T follicular helper cell (primary cell): Measurements from ENCODE around the gene LPP.

Source experiments
- DNase-seq: peaks from one replicate; pipeline ENCODE4 v3.0.0-alpha.2; 2020; ENCODE audit warnings: low read depth

LPP gene

DNA sequence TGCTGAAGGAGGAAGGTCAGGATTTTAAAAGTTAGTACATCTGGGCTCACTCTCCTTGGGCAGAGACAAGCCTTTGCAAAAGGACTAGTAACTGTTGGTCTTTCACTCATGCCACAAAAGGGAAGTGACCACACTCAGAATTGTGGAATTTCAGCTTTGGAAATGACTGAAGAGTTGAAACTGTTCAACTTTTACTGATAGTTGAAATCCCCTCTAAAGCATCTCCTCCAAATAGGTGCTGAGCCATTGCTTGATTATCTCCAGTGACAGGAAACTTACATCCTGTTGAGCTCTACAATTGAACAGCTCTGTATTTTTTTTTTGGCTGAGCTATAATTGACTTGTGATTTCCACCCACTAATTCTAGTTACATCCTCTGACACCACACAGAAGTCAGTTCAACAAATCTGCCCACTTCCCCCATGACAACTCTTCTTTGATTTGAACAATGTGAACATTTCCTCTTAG is 763.0 kb downstream of the LPP start:
- DNase-seq, result no peak

DNA sequence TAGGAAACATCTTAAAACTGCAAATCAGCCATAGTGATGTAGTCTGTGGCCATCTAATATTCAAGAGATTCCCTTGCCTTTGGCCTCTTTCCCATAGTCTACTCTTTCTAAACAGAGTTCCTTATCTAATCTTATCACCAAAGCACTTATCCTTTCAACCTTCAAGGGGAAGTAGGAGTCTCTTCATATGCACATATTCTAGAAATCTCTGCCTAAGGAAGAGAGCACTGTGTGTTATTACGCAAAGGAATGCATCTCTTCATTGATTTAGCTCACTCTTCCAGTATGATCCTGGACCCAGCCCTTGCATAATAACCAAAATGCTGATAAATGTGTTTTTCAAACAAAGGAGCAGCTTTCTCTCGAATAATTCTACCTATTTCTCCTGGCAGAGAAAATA is 764.1 kb downstream of the LPP start:
- DNase-seq, result no peak

DNA sequence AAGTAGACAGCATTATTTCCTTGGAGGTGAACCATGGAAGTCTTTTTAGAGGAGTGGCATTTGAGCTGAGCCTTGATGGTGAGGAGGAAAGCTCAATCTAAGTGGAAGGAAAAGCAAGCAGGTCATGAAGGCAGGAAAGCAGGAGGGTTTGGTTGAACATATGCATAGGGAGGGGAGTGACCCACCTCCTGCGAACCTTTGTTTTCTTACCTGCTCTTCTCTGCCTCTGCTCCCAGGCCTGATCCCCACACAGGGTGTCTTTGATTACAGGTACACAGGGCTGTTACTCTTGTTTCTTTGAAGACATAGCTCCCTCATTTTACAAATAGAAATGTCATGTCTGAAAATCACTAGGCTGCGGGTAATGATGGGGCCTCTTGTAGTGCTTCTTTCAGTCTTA is 769.7 kb downstream of the LPP start:
- DNase-seq, result no peak

DNA sequence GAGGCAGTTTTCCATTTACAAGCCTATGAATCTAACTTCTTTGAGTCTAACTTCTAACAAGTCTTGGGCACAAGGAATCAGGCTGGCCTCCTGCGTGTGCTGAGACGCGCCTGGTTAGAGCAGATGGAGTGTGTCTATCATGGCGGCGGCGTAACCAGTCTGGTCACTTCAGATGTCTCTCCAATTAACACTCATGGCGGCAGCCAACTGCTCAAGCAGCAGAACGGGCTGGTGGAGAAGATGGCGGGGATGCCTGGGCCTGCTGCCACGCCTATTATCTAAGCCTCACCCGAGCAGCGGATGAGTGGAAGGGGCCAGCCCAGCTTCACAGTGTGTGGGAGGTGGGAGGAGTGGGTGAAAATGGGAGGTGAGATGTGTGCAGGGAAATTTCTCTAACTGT is 771.4 kb downstream of the LPP start:
- no peak for DNase-seq

DNA sequence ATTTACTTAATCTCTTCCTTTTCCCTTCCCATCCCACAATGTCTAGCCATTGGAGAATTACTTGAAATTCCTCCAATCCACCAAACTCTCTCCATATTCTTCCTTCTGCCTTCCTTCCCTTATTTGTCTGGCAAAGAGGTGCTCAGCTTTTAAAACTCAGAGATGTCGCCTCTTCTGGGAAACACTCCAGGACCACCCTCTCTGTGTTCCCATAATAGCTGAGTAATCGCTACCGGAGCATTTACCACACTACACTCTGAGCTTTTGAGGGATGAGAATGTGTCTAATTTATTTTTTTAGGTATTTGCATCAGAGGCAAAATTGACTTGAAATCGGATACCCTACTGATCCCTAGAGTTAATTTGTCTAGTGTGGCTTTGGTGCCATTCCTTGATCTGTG is 772.2 kb downstream of the LPP start:
- DNase-seq, result no peak

DNA sequence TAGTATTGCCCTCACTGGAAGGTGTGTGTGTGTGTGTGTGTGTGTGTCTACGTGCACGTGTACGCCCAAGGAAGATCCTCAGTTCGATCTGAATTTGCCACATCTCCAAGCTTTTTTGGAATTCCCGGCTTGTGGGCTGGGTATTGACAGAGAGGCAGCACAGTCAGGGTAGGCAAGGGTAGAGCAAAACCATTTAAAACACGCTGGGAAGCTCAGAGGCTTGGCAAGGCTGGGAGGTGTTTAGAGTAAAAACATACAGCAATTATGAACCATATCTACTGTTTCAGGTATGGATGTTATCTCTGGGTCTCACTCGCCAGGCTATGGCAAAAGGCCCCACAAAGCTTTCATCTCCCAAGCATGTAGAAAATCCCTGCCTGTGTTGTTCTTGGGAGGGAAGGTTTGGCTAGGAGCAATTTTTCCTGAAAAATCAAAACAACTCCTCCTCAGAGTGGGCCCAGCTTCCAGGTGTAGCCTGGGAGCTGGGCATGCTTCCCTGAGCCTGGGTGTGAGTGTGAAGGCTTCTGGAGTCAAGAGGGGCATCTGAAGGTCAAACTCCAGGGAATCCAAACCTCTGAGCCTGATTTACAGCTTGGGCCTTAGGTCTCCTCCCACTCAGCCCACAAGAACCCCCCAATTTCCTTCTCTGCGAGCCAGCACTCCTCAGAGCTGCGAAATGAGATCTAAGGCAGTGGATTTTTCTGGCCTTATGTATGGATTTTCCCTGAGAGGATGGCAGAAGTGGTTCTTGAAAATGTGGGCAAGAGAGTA is 773.0 kb downstream of the LPP start:
- DNase-seq, result no peak

DNA sequence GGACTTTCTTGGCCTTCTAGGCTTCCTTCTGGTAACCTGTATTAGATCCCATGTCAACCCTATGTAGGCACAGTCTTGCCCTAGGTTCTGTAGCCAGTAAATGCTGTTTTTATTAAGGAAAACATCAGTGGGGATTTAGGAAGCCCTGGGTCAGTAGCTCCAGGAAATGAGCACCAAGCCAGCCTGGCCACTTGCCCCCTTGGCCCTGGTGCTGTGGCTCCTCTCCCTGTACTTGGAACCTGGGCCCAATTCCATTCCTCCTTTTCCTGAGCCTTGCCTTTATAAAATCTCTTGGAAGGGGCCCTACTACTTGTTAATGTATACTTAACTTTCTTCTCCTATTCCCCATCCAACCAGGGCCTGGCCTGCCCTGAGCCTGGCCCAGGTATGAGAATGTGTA is 774.0 kb downstream of the LPP start:
- DNase-seq, result no peak

DNA sequence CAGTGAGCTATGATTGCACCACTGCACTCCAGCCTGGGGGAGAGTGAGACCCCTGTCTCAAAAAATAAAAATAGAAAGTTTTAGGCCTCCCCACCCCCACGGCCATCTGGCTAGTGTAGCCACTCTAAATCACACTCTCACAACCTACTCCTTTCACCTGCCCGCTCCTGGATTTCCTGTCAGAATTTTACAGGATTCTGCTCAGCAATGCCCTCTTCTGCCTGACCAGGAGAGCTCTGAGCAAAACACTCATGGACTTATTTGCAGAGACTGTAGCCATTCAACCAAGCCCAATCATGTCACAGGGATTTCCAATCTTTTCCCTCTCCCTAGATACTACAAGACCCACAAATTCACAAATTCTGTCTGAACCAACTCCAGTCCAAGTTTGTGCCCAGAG is 775.2 kb downstream of the LPP start:
- DNase-seq, result no peak

DNA sequence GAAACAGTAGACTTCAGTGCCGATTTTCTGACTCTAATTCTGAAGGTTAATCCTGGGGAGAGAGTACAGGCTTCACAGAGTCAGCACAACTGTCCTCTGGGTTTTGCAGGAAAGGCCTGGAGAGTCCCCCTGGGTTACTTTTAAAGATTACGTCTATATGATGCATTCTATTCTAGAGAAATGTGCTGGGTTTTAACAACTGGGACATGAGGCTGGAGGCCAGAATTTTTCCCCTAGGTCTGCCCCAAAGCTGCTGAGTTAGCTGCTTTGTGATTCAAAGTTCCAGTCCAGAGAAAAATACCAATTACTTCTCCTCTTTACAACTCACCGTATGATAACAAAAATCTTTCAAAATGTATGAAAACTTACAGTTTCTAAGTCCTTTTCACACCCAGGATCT is 777.1 kb downstream of the LPP start:
- DNase-seq, result no peak

DNA sequence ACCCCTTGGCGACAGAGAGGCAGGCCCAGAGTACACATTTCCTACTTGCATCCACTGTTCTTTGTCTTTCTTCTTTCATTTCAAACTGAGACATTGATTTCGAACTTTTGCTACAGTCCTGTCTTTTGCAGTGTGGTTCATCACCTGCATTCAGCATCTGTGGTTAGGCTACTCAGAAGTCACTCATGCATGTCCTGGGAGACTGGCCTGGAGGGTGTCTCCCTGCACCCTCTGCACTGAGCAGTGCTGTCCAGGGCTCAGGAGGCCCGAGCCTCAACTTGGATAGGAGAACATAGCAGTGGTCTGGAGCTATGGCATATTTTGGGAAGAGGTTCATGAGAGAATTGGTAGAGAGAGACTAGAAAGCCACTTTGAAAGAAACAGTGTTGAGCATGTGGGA is 777.6 kb downstream of the LPP start:
- no peak for DNase-seq

DNA sequence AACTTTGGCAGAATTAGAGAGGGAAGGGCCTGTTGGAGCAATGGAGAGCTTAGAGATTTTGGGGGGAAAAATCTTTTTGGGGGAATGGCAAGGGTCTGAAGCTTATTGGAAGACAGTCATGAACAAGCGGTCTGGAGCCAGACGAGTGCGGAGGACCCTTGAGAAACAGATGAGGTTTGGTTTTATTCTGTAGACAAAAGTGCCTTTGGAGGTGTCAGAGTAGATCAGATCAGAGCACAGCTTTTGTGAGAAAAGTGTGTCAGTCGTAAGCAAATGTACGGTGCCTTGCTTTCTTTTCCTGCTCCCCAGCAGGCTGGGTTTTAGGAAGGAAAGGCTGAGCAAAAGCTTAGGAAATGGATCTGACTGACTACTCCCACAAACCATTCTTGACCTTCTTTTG is 781.0 kb downstream of the LPP start:
- no peak for DNase-seq

DNA sequence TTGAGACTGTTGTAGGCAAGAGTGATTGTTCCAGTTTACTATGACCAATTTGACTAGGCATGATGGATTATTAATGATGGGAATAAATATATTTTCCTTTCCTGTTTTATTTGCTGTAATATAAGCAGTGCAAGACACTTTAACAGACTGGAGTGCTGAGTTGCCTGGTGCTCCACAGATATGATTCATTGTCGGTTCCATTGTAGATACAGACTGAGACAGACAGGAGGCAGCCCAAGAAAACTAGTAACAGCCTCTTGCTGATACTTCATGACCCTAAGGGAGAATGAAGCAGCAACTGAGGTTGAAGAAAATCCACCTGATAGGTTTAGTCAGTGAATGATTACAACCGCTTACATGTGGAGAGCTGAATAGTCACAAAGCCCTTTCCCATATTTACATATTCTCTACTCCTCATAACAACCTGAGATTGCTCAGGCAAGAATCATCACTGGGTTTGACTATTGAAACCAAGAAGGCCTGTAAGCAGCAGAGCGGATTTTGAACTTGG is 782.7 kb downstream of the LPP start:
- no peak for DNase-seq

DNA sequence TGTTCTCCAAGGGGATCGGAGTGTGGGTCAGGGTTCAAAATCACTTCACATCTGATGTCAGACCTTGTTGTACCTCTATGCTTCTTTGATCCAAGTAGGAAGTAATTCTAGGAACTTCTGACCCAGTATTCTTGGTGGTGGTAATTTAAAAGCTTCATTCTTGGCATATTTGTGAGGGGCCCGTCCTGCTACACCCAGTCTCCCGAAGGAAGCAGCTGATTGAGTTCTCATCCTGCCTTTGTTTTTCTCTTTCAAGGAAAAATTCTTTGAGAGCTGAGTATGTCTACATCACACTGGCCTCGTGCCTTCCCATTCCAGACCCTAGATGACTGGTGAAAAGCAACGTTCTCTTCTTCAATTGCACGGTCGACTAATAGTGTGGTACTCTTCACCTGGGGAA is 783.4 kb downstream of the LPP start:
- DNase-seq, result no peak

DNA sequence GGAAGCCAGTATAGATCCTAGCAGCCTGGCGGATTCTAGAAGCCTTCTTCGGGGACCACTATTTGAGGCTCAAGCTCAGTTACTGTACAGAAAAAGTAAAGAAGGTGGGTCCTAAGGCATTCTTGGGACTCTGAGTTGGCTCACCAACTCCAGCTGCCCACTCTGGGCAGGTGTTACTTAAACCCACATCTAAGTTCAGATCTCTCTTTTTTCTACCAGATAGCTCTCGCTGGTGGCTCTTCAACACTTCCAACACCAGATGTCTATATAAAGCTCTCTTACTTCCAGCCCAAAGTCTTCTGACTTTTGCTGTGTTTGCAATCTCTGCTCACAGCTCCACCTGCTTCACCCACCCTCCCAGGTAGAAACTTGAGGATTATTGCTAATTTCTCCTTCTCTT is 785.0 kb downstream of the LPP start:
- DNase-seq, result no peak

DNA sequence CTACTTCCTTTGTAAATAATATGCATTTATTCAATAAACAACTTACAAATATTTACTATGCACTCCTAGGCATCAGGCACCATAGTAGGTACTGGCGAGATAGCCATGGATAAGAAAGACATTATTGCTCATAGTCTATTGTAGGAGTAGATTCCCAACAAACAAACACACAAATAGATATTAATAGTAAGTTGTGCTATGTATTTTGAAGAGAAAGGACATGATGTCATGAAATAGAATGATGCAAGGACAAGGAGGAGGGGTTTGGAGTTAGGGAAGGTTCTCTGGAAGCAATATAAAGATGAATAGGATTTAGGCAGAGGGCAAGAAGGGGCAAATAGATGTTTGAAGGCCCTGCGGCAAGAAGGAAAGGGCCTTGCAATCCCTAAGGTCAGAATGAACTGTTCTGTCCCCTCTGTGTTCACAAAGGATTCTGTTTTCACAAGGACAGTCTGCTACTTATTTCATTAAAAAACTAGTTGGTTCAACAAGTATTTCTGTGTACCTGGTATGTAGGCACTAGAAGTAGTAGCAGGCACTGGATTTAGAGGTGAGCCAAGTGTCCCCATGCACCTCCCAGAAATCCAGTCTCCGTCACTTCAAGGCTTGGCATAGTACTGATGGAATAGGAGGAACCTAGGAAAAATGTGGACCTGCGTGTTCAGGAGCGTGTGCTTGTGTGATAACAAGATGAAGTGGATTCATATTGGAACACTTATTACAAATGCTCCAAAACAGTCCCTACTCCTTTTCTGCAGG is 786.0 kb downstream of the LPP start:
- no peak for DNase-seq
